HPDE6-E6E7 (cell line): Measurements from ENCODE around the gene ZMYND8.

ENCODE experiments used
- DNase-seq: peaks from one replicate; pipeline ENCODE4 v3.0.0; 2011; ENCODE audit warnings: missing footprints; ENCODE audit errors: extremely low spot score

The ZMYND8 gene

DNA sequence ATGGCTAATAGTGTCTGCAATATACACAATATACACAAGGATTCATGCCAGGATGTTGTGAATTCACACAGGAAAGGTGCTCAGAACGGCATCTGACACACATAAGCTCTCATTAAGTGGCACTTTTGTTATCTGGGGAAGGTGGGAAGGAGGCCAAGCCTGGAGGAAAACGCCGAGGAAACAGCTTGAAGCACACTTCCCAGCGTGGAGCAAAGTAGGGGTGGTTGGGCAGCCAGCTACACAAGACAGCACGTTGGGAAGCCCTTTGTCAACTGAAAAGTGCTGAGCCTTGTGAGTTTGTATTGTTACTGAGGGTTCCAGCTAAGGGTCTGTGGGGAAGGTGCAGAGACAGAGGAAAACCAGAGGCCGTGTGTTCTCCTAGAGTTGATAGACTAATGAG is 181.0 kb downstream of the ZMYND8 start:
- DNase-seq: no peak

DNA sequence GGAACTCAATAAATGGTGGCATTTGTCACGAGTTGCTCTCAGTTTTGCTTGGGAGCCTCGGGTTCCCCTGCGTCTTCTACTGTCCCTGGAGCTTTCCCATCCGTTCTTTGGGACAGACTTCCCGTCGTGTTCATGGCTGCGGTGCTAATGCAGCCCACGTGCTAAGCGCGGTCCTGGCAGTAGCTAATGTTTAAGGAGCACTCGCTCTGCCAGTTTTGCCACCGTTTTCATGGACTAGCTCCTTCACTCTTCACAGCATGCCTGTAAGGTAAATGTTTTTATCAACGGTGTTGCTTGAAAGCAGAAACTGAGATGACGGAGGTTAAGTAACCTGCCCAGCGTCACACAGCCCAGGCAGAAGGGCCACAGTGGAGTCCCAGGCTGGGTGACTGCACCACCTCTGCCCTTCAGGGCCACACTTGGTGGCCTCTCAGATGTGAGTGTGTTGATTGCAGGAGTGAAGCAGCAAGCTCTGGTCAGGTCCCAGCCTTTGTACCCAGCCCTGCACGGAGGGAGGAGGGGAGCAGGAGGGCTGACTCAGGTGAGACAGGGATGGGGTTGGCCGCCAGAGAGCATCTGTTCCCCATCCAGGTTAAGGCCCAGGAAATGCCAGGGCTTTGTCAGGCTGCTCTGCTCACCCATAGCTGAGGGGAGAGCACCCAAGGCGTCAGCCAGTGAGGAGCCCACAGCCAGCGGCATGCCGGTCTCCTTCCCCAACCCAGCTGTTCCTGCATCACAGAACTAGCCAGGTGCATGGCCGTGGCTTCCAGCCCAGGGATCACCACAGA is 181.8 kb downstream of the ZMYND8 start:
- DNase-seq: no peak

DNA sequence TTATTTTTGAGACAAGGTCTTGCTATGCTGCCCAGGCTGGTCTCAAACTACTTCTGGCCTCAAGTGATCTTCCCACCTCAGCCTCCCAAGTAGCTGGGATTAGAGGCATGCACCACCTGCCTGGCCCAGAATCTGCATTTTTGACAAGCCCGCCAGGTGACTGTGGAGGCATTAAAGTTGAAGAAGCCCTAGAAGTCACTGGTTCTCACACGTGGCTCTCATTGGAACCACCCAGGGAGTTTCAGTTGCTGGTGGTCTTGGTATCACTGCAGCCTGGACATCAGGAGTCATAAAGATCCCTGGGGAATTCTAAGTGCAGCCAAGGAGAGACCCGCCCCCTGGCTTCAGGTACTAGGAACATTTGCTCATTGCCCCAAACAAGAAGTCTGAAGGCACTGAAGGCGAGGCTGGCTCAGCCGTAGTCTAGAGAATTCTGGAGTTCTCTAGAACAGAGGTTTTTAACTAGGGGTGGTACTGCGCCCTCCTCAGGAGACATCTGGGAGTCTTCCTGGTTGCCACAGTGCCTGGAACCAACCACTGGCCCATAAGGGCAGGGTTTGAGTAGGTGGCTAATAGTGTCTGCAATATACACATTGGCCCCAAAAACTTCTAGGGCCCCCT is 182.8 kb downstream of the ZMYND8 start:
- DNase-seq: no peak

DNA sequence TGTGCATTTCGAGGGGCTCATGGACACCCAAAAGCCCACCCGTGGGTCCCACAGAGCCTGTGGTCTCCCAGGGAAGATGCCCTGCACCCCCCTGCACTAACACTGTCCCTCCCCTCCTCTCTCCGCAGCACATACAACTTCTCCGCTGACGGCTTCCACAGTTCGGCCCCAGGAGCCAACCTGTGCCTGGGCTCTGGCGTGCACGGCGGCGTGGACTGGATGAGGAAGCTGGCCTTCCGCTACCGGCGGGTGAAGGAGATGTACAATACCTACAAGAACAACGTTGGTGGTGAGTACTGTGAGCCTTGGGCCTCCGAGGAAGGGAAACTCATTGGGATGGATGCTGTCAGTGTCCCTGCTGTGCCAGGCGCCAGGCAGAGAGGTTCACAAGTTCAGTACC is 183.9 kb downstream of the ZMYND8 start:
- no peak for DNase-seq

DNA sequence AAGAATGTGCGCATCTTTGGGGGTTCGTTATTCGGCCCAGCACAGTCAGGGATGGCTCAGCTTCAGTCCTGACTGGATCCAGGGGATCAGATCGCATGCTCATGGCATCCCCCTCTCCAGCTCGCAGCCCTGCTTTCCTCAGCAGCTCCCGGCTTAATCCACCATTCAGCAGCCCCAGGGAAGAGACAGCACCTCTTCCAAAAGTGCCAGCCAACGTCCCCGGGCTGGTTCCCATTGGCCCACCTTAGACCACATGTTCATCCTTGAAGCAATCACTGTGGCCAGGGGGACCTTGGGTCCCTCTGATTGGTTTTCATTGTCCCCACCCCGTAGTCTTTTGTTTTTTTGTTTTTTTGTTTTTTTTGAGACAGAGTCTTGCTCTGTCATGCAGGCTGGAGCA is 188.7 kb downstream of the ZMYND8 start:
- no peak for DNase-seq

DNA sequence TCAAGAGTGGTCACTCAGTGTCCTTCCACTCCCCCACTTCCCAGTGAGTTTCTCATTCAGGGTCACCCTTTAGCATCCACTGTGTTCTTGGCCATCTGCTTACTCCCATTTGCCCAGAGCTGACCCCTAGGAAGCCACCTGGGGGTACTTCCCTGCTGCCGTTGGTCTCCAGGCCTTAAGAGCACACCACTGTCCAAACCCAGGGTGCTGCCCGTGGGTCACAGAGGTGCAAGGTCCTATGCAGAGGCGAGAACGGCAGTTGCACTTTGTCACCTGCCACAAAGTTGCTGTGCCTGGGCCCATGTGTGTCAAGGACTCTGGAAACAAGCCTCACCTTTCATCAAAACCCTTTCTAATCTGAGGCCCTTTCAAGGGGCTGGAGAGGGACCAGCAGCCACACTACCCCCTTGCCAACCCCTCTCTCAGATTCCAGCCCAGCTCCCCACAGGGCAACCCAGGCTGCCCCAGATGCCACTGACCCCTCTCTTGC is 191.1 kb downstream of the ZMYND8 start:
- no peak for DNase-seq

DNA sequence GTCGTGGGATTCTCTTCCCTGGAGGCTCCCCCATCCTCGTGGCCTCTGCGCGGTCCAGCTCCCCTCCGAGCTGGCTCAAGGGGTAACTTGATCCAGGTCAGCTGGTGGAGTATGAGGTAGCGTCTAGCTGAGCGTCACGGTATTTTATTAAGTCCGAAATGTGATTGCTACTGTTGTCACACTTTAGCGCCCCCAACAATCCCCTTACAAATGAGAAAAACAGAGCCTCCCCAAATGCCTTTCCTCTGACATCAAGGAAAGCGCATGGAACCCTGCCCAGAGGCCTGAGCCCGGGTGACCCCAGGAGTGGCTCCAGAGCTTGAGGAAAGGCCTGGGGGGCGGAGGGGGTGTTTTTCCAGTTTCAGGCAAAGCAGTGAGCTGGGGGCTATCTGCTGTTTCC is 192.4 kb downstream of the ZMYND8 start:
- no peak for DNase-seq

DNA sequence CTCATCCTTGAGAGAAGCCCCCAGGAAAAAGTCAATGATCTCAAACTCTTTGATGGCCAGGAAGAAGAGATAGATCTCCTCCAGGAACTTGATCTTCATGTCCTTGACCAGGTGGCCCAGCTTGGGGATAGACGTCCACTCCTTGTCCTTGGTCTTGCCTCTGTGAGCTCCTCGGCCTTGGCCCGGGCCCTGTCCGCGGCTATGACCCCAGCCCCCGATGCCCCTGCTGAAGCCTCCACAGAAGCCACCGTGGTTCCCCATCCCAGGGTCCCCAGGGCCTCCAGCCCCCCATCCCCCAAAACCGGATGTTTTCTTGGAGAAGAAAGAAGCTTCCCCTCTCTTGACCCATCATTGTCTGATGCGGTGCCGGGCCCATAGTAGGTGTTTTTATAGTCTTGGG is 195.1 kb downstream of the ZMYND8 start:
- DNase-seq: no peak

DNA sequence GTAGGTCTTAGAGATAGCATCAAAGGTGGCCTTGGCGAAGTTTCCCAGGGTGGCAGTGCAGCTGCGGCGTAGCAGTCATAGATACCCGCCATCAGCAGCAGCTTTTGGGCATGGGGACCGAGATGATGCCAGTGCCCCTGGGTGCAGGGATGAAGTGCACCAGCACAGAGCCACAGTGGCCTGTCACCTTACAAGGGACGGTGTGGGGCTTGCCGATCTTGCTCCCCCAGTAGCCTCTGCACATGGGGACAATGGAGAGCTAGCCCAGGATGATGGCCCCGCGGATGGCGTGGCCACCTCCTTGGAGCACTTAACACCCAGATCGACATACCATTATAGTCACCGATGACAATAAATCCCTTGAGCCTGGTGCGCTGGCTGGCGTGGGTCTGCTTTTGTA is 195.5 kb downstream of the ZMYND8 start:
- DNase-seq: no peak

DNA sequence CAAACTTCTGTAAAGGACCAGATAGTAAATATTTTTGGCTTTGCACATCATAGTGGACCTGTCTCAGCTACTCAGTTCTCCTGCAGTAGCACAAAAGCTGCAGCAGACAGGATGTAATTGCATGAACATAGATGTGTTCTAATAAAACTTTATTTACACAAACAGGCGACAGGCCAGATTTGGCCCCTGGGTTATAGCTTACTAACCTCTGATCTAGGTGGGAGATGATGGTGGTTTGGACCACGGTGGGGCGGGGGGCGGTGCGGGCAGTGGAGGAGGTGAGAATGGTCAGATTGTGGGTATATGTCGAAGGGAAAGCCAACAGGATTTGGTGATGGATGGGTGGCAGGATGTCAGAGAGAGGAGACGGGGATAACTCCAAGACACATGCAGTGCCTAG is 196.3 kb downstream of the ZMYND8 start:
- no peak for DNase-seq
